ENCODE results near the gene KCP.

GRCh38 chr7:128876586-128876977 lies 33.9 kb downstream of the KCP start:
- TF ChIP-seq CTCF (IDR thresholded peaks at IDR 0.05) (no peak), EZH2 (IDR thresholded peaks at IDR 0.05; ENCODE audit: borderline replicate concordance, insufficient read depth, low read depth, low read length, poor library complexity, severe bottlenecking) (no peak)
